ENCODE measurements around the gene STK11IP. TPM values are rescaled to one million over a fixed set of nuclear protein-coding genes. Genes with fewer than 3 reads are reported as not detected.

The STK11IP gene
- total RNA-seq, 2 donors from 2014 or later, result 25.4 to 42.7 TPM

DNA sequence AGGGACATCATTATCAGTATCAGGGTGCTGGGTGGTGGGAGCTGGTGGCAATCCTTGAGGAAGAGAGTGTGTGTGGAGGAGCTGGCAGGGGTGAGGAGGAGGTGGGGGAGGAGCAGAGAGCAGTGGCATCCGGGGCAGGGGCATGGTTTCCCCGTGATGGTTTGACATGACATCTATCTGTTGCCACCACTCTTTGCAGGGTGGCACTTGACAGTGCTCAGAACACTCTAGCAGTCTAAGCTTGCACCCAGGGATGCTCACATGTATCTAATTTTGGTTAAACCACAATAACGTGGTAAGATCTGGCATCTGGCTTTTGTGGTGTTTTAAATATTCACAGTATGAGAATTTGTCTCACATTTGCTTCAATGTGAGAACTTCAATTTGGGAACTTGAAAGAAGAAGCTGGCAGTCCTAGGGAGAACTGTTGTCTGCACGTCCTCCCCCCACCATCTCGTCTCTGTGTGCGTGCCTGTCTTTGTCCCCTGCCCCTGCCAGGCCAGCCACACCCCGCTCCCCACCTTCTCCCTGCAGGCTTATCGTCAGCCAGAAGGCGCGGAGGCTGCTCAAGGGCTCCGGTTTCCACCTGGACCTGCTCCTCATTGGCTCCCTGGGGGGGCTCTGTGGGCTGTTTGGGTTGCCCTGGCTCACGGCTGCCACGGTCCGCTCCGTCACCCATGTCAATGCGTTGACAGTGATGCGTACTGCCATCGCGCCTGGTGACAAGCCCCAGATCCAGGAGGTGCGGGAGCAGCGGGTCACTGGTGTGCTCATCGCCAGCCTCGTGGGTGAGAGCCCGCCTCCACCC is 41.5 kb downstream of the STK11IP start:
- intact Hi-C loops (cut with DNase I), result no loop called here
- Histone ChIP-seq H3K9ac (ENCODE audit: low read depth in 2 of 2, low read length in 2 of 2) (no peak overlapping the region), H3K4me3 (no peak overlapping the region), H3K27me3 (no peaks in the 10 kb centered on the region), H3K4me1 (no peaks in the 10 kb centered on the region), H3K27ac (no peak overlapping the region), H3K9me3 (no peaks in the 10 kb centered on the region), H3K36me3 (no peaks in the 10 kb centered on the region)
- DNase-seq, result no peak
- TF ChIP-seq, protein P1, sequence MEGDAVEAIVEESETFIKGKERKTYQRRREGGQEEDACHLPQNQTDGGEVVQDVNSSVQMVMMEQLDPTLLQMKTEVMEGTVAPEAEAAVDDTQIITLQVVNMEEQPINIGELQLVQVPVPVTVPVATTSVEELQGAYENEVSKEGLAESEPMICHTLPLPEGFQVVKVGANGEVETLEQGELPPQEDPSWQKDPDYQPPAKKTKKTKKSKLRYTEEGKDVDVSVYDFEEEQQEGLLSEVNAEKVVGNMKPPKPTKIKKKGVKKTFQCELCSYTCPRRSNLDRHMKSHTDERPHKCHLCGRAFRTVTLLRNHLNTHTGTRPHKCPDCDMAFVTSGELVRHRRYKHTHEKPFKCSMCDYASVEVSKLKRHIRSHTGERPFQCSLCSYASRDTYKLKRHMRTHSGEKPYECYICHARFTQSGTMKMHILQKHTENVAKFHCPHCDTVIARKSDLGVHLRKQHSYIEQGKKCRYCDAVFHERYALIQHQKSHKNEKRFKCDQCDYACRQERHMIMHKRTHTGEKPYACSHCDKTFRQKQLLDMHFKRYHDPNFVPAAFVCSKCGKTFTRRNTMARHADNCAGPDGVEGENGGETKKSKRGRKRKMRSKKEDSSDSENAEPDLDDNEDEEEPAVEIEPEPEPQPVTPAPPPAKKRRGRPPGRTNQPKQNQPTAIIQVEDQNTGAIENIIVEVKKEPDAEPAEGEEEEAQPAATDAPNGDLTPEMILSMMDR (IDR thresholded peaks at IDR 0.05), result no peak

DNA sequence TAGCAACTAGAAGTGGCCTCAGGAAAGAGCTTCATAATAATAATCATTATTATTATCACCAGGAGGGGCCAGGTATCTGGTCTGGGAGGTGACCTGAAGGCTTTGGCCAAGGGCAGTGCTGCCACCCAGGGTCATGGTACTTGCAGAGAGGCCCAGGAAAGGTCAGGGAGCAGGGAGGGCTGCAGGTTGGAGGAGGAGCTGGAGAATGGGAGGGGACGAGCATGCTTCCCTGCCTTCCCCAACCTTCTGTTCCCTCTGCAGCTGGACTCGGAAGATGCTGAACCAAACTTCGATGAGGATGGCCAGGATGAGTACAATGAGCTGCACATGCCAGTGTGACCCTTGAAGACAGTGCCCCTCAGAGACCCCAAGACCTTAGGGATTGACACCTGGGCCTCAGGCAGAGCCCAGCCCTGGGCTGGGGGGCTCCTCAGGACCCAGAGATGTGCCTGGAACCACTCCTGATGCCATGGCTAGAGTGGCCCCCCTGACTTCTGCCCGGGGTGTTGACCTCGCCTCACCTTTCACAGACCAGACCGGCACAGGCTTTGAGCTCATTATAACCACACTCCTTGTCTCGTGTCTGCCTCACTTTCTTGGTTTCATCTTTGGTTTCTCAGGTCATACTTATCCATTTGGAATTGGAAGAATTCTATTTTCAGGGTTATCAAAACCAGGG is 43.9 kb downstream of the STK11IP start:
- no peaks in the 10 kb centered on the region for H3K36me3 ChIP-seq
- intact Hi-C loops (cut with DNase I), result loop anchor here (2.0 to 5.0 kb wide), 2 partner anchors 46 to 101 kb away; no protein-coding TSS in a partner anchor
- H3K27me3 ChIP-seq, result no peaks in the 10 kb centered on the region
- TF ChIP-seq, protein P1 (IDR thresholded peaks at IDR 0.05), result no peak
- H3K4me1 ChIP-seq, result no peaks in the 10 kb centered on the region
- no peak overlapping the region for H3K27ac ChIP-seq
- no peak for DNase-seq
- no peak overlapping the region for H3K9ac ChIP-seq (ENCODE audit: low read depth in 2 of 2, low read length in 2 of 2)
- H3K9me3 ChIP-seq, result no peaks in the 10 kb centered on the region
- no peak overlapping the region for H3K4me3 ChIP-seq

DNA sequence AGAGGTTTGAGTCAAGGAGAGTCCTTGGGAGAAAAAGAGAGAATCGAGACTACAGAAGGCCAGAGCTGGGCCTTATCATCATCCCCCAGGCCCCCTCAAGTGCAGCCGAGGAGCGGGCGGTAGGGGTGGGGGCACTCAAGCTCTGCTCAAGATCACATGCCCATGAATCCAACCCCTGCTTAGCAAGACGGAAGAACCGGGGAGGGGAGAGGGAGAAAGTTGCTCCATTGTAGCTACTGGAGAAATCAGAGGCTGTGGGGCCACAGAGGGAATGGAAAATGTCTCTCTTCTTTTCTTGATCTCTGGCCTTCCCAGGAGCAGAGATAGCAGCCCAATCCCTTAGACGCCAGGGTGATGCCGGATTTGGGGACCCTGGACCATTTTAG is 44.4 kb downstream of the STK11IP start:
- Histone ChIP-seq H3K4me3 (no peak overlapping the region), H3K27me3 (no peaks in the 10 kb centered on the region), H3K4me1 (no peaks in the 10 kb centered on the region), H3K27ac (no peak overlapping the region), H3K9ac (ENCODE audit: low read depth in 2 of 2, low read length in 2 of 2) (no peak overlapping the region), H3K36me3 (no peaks in the 10 kb centered on the region), H3K9me3 (no peaks in the 10 kb centered on the region)
- TF ChIP-seq, protein P1 (IDR thresholded peaks at IDR 0.05), result no peak
- DNase-seq, result no peak
- intact Hi-C loops (cut with DNase I), result loop anchor here (2.0 to 5.0 kb wide), 2 partner anchors 45 to 101 kb away; no protein-coding TSS in a partner anchor

DNA sequence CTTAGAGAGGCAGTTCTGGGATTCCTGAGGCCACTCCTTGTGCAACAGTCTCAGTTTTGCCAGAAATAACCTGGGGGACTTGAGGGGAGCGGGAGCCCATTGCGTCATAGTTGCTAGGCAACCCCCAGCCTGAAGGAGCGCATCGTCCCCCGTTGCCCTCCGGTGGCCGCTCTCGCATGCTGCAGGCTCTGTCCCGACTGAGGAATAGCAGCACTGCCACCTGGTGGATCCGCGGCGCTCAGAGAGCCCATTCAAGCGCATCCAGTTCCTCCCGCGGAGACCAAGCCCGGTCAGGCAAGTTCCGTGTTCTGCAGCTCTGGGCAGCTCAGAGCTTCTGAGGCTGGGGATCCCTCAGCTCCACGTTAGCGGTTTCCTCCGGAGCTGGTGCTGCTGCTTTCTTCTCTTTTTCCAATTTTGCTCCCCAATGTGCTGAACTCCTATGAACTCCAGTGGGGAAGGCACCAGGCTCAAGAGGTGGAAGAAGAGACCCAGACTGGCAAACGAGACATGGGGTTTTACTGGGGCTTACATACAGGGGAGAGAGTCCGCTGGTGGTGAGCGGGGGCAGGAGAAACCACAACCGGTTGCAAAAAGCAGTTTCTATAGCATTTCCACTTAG is 44.9 kb downstream of the STK11IP start:
- Histone ChIP-seq H3K4me3 (no peak overlapping the region), H3K27me3 (no peaks in the 10 kb centered on the region), H3K27ac (no peak overlapping the region), H3K9ac (ENCODE audit: low read depth in 2 of 2, low read length in 2 of 2) (no peak overlapping the region), H3K4me1 (no peaks in the 10 kb centered on the region), H3K9me3 (no peaks in the 10 kb centered on the region), H3K36me3 (no peaks in the 10 kb centered on the region)
- intact Hi-C loops (cut with DNase I), result loop anchor here (2.0 to 5.0 kb wide), 2 partner anchors 45 to 102 kb away; no protein-coding TSS in a partner anchor
- peak; percentile 93 for DNase-seq
- TF ChIP-seq, protein P1 (IDR thresholded peaks at IDR 0.05), result peak; percentile 99

DNA sequence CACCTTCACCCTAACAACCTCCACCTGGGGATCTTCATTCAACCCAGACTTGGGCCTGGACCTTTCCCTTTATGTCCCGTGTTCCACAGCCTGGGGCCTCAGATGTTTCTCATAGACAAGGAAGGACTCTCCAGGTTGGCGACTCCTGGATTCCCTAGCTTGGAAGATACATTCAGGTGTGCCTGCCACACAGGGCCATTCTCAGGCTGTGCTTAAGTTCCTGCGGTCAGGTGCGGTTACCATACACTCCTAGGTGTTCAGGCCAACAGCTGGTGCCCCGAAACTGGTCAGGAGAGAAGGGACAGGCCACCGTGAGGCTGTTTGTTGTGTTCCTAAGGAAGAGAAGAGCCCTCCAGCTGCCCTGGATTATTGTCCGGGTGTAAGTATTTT is 45.4 kb downstream of the STK11IP start:
- no peak overlapping the region for H3K27ac ChIP-seq

More for the DNA sequence above, 45.4 kb downstream of the STK11IP start:
- intact Hi-C loops (cut with DNase I), result loop anchor here (2.0 to 5.0 kb wide), 2 partner anchors 44 to 102 kb away; no protein-coding TSS in a partner anchor
- Histone ChIP-seq H3K4me1 (no peaks in the 10 kb centered on the region), H3K4me3 (no peak overlapping the region), H3K27me3 (no peaks in the 10 kb centered on the region), H3K9ac (ENCODE audit: low read depth in 2 of 2, low read length in 2 of 2) (no peak overlapping the region), H3K9me3 (no peaks in the 10 kb centered on the region), H3K36me3 (no peaks in the 10 kb centered on the region)
- TF ChIP-seq, protein P1 (IDR thresholded peaks at IDR 0.05), result no peak
- DNase-seq, result no peak

All from colonic mucosa (tissue), 4 donors.